HG03025 (cell line): ENCODE data around the gene GAMT.

ENCODE experiments used
- ATAC-seq: cut with Tn5 transposase; IDR thresholded peaks from one replicate; pipeline ENCODE4 v1.9.1; 2021; ENCODE audit warnings: mild to moderate bottlenecking, moderate library complexity; ENCODE audit not compliant: unreplicated experiment, low FRiP score

Gene GAMT

GRCh38 chr19:1387684-1388636, 13.4 kb downstream of the GAMT start:
- ATAC-seq: no peak

- no peak for ATAC-seq
Observed at GRCh38 chr19:1386945-1387683, 14.2 kb downstream of the GAMT start.

- no peak for ATAC-seq
Observed at GRCh38 chr19:1385816-1386215, 15.5 kb downstream of the GAMT start.

GRCh38 chr19:1384478-1385110, 16.7 kb downstream of the GAMT start:
- no peak for ATAC-seq

- ATAC-seq: no peak
Observed at GRCh38 chr19:1384085-1384462, 17.3 kb downstream of the GAMT start.

- peak; percentile 72 for ATAC-seq
Observed at GRCh38 chr19:1383312-1384084, 17.8 kb downstream of the GAMT start, which contains the start of gene NDUFS7. Gene NDUFS7, plus strand, starts transcription at chr19:1383907. Its CDS starts 20 bp downstream, at chr19:1383927.

- ATAC-seq: no peak
Observed at GRCh38 chr19:1383017-1383311, 18.4 kb downstream of the GAMT start.

- no peak for ATAC-seq
Observed at GRCh38 chr19:1382250-1382649, 19.1 kb downstream of the GAMT start.

GRCh38 chr19:1379961-1380489, 21.3 kb downstream of the GAMT start:
- no peak for ATAC-seq

- ATAC-seq: no peak
Observed at GRCh38 chr19:1379126-1379905, 22.0 kb downstream of the GAMT start.

- ATAC-seq: no peak
Observed at GRCh38 chr19:1377965-1378785, 23.2 kb downstream of the GAMT start.

GRCh38 chr19:1377176-1377964, 24.0 kb downstream of the GAMT start:
- no peak for ATAC-seq

GRCh38 chr19:1376415-1376805, 24.9 kb downstream of the GAMT start:
- ATAC-seq: no peak

GRCh38 chr19:1374250-1374577, 27.1 kb downstream of the GAMT start:
- ATAC-seq: no peak

- no peak for ATAC-seq
Observed at GRCh38 chr19:1373534-1374249, 27.6 kb downstream of the GAMT start.

- no peak for ATAC-seq
Observed at GRCh38 chr19:1373042-1373533, 28.3 kb downstream of the GAMT start.
